ENCODE results near the gene JAK1.
"Not testable (repeated sequence)": the region's sequence is repeated elsewhere in the genome, so short reads cannot be mapped to it uniquely, and the experiment has no call there.

JAK1 gene

DNA sequence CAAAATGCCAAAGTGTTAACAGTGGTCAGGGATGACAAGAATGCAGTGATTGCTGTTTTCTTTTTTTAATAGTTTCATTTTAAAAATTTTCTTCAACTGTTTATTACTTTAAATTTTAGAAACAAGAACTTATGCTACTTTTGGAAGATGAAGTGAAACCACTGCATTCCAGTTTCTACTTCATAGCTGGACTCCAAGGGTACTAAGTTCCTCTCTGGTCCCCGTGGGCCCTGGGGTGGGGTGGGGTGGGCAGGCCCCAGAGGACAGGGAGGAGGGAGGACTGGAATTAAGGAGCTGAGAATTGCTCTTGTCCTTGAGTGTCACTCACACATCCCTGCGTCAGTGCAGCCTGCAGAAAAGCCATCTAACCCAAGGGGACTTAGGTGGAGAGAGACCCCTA lies 124.1 kb downstream of the JAK1 start:
- no peak for DNase-seq (ENCODE audit: low read depth in 2 of 2, low spot score in 1 of 2)

DNA sequence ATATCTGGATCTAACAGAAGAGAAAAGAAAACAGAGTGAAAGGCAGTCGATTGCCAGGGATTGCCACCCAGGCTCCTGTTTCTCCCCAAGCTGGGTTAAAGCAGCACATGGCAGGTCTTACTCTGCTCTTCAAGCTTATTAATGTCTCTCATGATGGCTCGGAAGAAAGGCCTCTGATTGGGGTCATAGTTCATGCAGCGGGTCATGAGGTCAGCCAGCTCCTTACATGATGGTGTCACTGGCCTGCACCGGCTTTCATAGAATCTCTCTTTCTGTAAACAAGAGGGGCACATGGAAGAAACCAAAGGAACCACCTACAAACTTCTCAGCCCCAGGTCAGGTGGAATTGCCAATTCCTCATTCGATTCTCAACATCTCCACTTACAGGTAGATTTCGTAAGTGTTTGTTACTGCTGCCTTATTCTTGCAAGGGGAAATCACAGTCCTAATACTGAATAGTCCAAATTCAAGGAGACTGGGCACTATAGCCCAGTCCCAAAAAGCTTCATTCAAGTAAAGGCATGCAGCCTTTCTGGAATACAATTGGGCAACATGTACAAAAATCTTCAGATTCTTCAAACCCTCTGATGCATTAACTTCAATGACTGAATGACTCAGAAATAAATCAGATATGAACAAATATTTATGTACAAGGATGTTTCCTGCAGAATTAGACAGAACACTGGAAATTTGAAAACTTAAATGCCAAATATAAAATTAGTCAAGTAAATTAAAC lies 124.9 kb downstream of the JAK1 start:
- no peak for DNase-seq (ENCODE audit: low read depth in 2 of 2, low spot score in 1 of 2)

DNA sequence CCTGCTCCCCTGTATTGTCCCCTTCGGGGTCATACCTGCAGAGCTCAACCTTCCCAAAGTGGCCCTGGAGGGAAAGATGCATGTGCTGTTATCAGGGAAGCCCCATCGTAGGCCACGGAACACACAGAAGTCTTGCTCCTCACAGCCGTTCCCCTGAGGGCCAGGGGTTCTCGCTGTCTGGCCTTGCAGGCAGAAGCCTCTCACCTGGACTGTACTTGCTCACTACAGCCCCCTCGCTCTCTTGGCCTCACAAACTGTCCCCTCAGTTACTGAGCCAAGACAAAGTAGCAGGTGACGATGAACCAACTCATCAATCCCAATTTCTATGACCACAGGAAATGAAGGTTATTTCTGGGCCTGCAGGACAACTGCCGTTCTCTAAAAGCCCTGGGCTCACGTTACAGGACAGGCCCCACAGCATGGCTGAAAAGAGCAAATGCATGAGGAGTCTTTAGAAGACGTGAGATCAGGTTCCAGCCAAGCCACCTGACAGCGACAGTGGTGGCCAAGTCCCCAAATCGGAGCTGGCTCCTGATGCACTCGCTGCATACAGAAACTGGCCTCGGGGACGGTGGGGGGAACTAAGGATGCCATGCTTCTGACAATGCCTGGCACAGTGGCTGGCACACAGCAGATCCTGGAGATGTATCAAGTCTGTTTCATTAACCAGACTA lies 126.5 kb downstream of the JAK1 start:
- no peak for DNase-seq (ENCODE audit: low read depth in 2 of 2, low spot score in 1 of 2)

DNA sequence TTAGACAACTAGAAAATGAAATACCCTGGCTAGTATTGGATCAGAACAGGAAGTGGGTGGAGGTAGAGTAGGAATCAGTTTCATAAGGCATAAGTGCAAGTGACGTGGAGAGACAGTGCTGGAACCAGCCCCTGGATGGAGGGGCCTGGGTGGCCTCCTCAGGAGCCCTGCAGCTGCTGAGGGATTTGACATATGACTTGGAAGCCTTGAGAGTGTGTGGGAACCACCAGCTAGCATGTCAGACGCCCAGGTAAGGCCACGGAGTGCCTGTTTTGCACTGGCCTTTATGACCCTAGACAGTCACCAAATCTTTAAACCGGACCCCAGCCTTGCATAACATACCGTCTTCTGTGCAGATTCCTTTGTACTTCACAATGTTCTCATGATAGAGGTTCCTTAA lies 127.1 kb downstream of the JAK1 start:
- DNase-seq (ENCODE audit: low read depth in 2 of 2, low spot score in 1 of 2), result no peak

DNA sequence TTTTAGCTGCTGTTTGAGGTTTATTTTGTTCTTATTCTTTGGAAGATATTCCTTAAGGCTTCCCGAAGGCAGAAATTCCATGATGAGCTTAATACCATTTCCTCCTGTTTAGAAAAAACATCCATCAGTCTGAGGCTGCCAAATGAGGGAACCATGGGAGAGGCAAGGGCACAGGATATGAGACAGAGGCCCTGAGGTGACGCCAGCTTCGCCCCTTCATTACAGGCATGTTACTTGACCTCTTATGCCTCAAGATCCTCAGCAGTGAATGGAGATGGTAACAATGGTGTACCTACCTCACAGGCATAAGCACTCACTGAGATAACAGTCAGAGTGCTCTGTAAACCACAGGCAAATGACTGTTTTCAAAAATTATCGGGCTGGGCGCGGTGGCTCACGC lies 127.9 kb downstream of the JAK1 start:
- no peak for DNase-seq (ENCODE audit: low read depth in 2 of 2, low spot score in 1 of 2)

DNA sequence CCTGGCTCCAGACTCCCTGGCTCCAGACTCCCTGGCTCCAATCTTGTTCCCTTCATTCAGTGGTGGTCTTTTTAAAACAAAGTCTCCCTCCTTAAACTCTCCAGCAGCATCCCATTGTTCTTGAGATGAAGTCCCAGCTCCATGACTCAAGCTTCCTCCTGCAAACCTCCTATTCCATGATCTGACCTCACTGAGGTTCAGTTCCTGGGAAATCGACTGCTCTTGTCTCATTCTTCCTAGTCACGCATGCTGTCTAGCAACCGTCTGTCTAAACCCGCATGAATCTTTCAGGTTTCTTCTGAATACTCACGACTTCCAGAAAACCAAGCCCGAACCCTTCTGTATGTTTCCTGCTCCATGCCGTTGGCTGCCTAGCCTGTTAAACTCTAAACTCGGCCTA lies 129.5 kb downstream of the JAK1 start:
- no peak for DNase-seq (ENCODE audit: low read depth in 2 of 2, low spot score in 1 of 2)

DNA sequence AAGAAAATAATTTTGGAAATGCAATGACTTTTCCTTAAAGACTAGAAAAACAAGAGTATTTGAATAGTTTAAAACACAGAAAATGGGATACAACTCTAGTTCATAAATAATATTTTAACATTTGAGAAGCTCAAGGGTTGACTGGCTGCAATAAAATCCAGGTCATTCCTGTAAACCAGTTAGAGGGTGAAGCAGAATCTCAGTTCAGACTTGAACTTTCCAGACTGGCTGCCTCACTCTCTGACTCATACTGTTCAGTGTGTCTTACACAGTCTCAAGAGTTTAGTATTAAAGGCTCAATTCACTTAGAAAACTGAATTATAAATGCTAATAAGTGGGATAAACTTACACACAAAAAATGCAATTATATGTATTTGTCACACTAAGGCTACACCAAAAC lies 131.6 kb downstream of the JAK1 start:
- no peak for DNase-seq (ENCODE audit: low read depth in 2 of 2, low spot score in 1 of 2)

DNA sequence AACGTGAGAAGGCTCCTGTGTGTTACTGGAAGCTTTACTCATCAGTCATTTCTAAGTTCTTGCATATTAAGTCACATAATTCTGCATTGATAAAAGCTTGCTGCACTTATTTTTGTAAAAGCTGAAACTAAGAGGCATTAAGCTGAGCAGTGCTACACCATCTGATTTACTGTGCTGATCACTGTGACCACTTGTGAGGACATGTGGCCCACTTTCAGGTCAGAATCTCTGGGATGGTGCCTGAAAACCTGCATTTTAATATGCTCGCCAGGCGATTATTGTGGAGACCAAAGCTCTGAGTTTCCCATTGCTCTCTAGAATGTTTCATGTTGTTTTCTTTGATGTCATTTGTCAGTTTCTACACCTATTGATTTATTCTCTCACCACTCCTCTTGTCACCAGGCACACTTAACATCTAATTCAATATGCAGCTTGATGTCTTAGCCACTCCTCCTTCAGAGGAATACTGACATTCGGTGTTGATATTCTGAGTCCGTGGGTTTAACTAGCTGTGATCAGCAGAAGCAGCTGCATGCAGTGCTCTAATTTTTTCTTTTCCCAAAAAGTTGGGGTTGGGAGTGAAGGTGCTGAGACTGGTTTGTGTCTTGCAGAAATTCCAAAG lies 136.2 kb downstream of the JAK1 start:
- DNase-seq (ENCODE audit: low read depth in 2 of 2, low spot score in 1 of 2), result no peak

DNA sequence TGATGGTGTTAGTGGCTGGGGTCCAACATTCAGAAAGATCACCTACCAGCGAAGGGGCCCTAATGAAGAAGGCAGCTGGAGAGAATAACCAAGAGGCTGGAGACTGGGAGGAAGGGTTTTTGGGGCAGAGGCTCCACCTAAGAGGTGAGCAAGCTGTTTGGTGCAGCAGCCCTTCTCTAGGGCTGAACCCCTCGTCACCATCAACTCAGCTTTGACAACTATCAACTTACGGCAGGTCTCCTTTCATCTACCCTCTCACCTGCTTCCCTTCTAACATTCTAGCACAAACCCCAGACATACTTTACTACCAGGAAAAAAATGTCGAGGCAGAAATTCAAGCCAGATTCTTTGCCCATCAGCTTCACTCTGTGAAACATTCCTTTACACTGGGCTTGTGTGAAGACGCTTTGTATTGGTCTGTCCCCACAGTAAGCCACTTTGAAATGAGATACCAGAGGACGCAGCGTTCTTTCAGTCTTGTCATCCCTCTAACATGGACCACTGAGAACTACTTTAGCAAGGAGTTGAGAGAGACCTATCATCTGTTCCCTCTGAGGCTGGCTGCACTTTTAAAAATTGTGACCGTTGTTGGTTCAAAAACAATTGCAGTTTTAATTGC lies 136.8 kb downstream of the JAK1 start:
- no peak for DNase-seq (ENCODE audit: low read depth in 2 of 2, low spot score in 1 of 2)

DNA sequence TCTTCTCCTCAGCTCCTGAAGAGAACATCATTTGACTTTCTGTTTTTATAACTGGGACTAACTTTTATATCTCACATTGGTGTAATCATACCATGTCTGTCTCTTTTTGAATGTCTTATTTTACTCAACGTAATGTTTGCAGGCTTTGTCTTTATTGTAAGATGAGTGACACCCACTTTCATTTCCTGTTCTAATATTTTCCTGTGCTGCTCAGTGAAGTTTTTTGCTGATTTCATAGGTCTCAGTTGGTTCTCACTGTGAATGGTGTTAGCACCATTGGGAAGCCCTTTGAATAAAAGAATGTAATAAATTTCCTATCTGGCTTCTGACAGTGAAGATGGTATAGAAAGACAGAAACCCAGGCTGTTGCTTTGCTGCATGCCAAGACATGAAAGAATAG lies 137.5 kb downstream of the JAK1 start:
- DNase-seq (ENCODE audit: low read depth in 2 of 2, low spot score in 1 of 2), result no peak

DNA sequence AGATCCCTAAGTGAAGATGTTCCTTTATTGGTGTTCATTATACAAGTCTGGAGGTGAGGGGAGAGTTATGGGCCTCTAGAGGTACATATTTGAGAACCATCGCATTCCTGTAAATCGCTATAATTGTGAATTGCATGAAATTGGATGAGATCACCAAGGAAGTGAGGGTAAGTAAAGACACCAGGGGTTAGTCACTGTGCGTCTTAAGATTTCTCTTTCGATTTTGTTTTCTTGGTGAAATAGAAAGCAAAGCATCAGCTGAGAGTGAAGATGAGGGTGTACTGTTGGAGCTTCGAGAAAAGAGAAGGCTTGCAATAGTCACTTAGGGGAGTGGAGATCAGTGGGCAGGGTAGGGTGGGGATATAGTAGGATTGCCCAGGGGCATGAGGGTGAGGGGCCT lies 139.4 kb downstream of the JAK1 start:
- no peak for DNase-seq (ENCODE audit: low read depth in 2 of 2, low spot score in 1 of 2)

DNA sequence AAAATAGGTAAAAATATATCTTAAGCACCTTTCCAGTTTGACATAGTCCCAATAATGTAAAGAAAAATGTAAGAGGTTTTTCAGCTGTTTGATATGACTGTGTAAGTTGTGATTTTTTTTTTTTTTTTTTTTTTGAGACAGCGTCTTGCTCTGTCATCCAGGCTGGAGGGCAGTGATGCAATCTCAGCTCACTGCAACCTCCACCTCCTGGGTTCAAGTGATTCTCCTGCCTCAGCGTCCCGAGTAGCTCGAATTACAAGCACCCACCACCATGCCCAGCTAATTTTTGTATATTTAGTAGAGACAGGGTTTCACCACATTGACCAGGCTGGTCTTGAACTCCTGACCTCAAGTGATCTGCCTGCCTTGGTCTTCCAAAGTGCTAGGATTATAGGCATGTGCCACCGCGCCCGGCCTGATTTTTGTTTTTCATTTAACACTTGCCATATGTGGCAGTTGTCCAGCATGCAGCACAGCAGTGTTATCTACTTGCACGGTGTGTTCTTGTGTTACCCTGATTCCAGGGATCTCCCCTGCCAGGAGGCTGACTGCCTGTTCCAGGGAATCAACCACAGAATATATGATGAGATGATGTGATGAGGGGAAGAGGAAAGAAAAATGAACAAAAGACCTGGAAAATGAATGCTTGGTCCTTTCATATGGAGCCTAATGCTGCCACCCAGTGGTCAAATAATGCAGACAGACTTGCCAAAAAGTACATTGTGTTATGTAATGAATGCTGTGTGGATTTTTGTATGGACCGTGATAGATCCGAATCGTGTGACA lies 142.5 kb downstream of the JAK1 start:
- peak; percentile 13 to 42 for DNase-seq (ENCODE audit: low read depth in 2 of 2, low spot score in 1 of 2)

DNA sequence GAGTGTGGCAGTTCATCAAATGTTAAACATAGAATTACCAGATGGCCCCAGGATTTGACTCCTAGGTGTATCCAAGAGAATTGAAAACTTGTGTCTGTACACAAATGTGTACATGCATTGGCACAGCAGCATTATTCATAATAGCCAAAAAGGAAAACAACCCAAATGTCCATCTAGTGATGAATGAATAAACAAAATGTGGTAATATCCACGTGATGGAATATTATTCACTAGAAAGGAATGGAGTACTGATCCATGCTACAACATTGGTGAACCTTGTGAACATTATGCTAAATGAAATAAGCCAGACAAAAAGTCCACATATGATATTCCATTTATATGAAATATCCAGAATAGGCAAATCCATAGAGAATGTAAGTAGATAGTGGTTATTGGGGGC lies 143.7 kb downstream of the JAK1 start:
- DNase-seq (ENCODE audit: low read depth in 2 of 2, low spot score in 1 of 2), result no peak

DNA sequence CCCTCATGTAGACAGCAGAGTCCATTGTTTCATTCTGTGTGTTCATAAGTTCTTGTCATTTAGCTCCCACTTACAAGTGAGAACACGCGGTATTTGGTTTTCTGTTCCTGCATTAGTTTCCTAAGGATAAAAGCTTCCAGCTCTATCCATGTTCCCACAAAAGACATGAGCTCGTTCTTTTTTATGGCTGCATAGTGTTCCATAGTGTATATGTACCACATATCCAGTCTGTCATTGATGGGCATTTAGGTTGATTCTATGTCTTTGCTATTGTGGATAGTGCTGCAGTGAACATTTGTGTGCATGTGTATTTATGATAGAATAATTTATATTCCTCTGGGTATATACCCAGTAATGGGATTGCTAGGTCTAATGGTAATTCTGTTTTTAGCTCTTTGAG lies 145.8 kb downstream of the JAK1 start:
- not testable (repeated sequence) for DNase-seq (ENCODE audit: low read depth in 2 of 2, low spot score in 1 of 2)

DNA sequence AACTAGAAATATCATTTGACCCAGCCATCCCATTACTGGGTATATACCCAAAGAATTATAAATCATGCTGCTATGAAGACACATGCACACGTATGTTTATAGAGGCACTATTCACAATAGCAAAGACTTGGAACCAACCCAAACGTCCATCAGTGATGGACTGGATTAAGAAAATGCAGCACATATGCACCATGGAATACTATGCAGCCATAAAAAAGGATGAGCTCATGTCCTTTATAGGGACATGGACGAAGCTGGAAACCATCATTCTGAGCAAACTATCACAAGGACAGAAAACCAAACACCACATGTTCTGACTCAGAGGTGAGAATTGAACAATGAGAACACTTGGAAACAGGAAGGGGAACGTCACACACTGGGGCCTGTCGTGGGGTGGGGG lies 149.0 kb downstream of the JAK1 start:
- DNase-seq (ENCODE audit: low read depth in 2 of 2, low spot score in 1 of 2), result not testable (repeated sequence)

DNA sequence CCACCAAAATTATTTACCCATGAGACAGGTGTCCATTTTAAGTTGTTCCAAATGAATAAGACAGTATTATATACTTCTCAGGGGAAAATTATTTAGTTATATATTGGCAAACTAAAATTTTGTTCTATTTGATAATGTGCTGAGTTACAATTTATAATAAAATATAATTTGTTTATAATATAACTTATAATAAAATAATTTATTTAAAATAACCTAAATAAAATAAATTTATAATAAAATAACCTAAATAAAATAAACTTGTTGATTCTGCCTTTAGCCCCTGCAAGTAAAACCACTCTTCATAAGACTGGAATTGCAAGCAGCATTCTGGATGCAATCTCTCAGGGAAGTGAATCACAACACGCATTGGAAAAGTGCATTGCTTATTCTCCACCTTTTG lies 151.9 kb downstream of the JAK1 start:
- no peak for DNase-seq (ENCODE audit: low read depth in 2 of 2, low spot score in 1 of 2)

DNA sequence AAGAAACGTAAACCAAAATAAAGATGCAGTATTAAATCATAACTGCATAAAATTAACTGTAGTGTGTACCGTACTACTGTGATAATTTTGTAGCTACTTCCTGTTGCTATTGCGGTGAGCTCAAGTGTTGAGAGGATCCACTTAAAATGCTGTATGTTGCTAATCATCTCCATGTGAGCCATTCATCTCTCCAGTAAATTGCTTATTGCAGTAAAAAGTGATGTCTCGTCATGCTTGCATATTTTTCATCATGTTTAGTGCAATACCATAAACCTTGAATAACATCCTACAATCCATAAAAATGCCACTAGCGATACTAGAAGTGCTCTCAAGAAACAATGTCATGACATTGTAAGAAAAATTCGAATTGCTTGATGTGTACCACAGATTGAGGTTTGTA lies 155.2 kb downstream of the JAK1 start:
- DNase-seq (ENCODE audit: low read depth in 2 of 2, low spot score in 1 of 2), result no peak

DNA sequence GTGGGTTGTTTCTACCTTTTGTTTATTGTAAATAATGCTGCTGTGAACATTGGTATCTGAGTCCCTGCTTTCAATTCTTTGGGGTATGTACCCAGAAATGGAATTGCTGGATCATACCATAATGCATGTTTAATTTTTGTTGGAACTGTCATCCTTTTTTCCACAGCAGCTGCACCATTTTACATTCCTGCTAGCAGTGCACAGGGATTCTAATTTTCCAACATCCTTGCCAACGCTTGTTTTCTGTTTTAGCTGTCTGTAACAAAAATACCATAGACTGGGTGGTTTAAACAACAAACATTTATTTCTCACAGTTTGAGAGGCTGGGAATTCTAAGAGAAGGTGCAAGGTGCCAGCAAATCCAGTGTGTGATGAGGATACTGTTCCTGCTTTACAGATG lies 156.3 kb downstream of the JAK1 start:
- DNase-seq (ENCODE audit: low read depth in 2 of 2, low spot score in 1 of 2), result no peak

DNA sequence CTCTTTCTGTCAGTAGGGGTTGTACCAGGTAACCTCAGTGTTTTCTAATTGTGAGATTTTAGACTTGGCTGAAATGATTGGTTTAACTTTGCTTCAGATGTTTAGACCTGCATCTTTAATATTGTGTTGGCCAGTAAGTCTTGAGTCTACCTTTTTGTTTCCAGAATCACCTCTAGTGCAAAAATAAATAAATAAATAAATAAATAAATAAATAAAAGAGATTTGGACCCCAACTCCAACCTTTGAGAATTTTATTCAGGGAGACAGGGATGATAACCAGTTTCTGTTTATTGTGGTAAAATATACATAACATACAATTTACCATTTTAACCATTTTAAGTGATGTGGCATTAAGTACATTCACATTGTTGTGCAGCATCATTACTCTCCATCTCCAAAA lies 157.0 kb downstream of the JAK1 start:
- no peak for DNase-seq (ENCODE audit: low read depth in 2 of 2, low spot score in 1 of 2)

DNA sequence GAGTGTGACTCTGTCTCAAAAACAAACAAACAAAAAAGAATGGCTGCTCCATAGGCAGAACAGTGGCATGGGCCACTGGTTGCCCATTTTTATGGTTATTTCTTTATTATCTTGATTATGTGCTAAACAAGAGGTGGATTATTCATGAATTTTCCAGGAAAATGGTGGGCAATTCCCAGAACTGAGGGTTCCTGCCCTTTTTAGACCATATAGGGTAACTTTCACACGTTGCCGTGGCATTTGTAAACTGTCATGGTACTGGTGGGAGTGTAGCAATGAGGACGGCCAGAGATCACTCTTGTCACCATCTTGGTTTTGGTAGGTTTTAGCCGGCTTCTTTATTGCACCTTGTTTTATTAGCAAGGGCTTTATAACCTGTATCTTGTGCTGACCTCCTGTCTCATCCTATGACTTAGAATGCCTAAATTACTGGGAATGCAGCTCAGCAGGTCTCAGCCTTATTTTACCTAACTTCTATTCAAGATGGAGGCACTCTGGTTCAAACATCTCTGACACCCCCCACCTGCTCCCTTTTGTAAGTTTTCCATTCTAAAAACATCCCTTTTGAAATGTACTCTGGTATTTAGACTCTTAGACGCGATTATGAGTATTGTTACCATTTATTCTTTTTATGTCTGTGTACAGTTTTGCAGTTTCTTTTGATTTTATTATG lies 164.4 kb downstream of the JAK1 start:
- no peak for DNase-seq (ENCODE audit: low read depth in 2 of 2, low spot score in 1 of 2)

DNA sequence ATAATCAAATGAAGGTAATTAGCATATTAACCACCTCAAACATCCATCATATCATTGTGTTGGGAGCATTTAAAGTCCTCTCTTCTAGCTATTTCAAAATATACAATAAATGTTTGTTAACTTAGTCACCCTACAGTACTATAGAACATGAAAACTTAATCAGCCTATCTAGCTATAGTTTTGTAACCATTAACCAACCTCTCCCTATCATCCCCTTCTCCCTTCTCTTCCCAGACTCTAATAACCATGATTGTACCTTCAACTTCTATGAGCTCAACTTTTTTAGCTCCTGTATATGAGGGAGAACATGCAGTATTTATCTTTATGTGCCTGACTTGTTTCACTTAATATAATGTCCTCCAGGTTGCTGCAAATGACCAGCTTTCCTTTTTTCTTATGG lies 167.5 kb downstream of the JAK1 start:
- no peak for DNase-seq (ENCODE audit: low read depth in 2 of 2, low spot score in 1 of 2)

All from stimulated activated CD8-positive, alpha-beta memory T cell treated with anti-CD3 and anti-CD28 coated beads, Interleukin-4, amount 100 ng/mL, for 1 hour (primary cell).